T-helper 17 cell (primary cell): Measurements from ENCODE around the gene LAD1. TPM values are rescaled to one million over a fixed set of nuclear protein-coding genes. Genes with fewer than 3 reads are reported as not detected.

Source experiments
- ATAC-seq: fragments of 150-1000 bp; cut with Tn5 transposase; 2 replicates; pipeline ENCODE4 v1.10.0; 2021; ENCODE audit warnings: mild to moderate bottlenecking, moderate library complexity
- DNase-seq, 3 donors: peaks; one replicate each; pipeline versions ENCODE4 v3.0.0 to v3.0.0-alpha.2; 2020 to 2021
- H3K9me3 ChIP-seq: one replicate; pipeline ENCODE4 v1.7.0; 2013; ENCODE audit warnings: low read length, mild to moderate bottlenecking; ENCODE audit not compliant: control insufficient read depth, poor library complexity, severe bottlenecking
- H3K27ac Mint-ChIP-seq: one replicate; pipeline ENCODE4 v1.8.0; 2022; ENCODE audit warnings: mild to moderate bottlenecking, moderate library complexity, mixed read lengths
- H3K27me3 Mint-ChIP-seq: one replicate; pipeline ENCODE4 v1.8.0; 2022; ENCODE audit warnings: mixed read lengths
- H3K36me3 Mint-ChIP-seq: one replicate; pipeline ENCODE4 v1.8.0; 2022; ENCODE audit warnings: low read depth, mixed read lengths
- H3K4me1 Mint-ChIP-seq: one replicate; pipeline ENCODE4 v1.8.0; 2022; ENCODE audit warnings: mild to moderate bottlenecking, mixed read lengths
- H3K4me3 Mint-ChIP-seq: one replicate; pipeline ENCODE4 v1.8.0; 2022; ENCODE audit warnings: mild to moderate bottlenecking, moderate library complexity, mixed read lengths
- total RNA-seq, 4 donors: library from RNA in 2 of 4; stranded (reverse) in 2 of 4; gene quantifications; one replicate each; pipeline ENCODE4 v1.2.3 and lab custom pipeline; 2022 to 2026

The LAD1 gene
- total RNA-seq, 2 donors from 2014 or later = not detected

DNA sequence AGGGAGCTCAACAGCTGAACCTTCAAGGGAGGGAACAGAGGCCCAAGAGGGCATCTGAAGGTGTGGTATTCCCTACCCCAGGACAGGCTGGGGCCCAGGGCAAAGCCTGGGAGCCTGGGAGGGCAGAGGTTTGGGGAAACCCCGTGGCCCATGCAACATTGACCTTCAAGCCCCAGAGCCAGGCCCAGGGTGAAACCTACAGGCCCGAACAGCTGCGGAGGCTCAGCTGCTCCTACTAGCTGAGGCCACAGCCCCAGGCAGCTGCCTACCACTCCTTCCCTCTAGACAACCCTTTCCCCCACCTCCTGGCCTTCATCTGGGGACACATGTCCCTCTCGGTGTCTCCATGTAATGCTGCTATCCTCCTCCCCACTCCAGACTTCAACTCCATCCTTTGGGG is 3.2 kb downstream of the LAD1 start:
- ATAC-seq (no peak), DNase-seq (no peak)
- H3K27ac Mint-ChIP-seq = no peak overlapping the region
- H3K4me1 Mint-ChIP-seq = peaks cover 9% of the 10 kb centered on the region
- H3K36me3 Mint-ChIP-seq = peaks cover 9% of the 10 kb centered on the region
- peaks cover 70% of the 10 kb centered on the region for H3K27me3 Mint-ChIP-seq
- H3K4me3 Mint-ChIP-seq = no peak overlapping the region
- no peaks in the 10 kb centered on the region for H3K9me3 ChIP-seq

DNA sequence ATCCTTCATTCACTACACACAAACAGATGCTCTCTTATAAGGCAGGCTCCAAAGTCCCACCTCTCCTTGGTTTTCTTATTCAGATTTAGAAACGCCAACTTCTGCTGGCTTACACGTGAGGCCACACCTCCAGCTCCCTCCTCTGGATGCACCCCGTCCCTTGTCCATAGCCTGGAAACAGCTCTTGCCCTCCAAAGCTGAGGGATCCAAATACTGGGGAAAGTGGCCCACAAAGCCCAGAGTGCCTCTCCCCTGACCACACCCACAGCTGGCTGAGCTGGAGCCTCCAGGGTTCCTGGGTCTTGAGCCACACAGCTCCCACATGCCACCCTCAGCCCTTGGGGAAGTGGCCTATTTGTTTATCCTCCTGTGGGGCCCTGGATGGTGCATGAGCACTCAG is 4.5 kb downstream of the LAD1 start:
- H3K4me1 Mint-ChIP-seq = peaks cover 9% of the 10 kb centered on the region
- H3K27me3 Mint-ChIP-seq = peaks cover 71% of the 10 kb centered on the region
- H3K4me3 Mint-ChIP-seq = no peak overlapping the region
- ATAC-seq (no peak), DNase-seq (no peak)
- no peak overlapping the region for H3K27ac Mint-ChIP-seq
- peaks cover 7% of the 10 kb centered on the region for H3K36me3 Mint-ChIP-seq
- no peaks in the 10 kb centered on the region for H3K9me3 ChIP-seq

DNA sequence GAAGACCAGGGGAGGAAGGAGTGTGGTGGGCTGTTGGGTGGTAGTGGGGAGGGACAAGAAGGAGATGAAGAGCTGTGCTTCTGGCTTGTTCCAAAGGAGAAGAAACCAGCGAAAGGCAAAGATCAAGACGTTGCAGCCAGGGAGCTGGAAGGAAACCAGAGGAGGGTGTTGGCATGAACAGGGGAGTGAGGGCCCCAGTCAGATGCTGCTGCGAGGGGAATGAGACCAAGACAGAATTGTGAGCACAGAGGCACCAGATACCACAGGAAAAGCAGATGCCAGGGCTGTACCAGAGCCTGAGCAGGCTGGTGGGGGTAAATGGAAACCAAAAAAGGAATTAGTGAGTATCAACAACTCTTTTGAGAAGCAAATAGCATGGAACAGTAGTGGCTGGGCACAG is 6.0 kb downstream of the LAD1 start:
- ATAC-seq = no peak
- no peak for DNase-seq
- H3K27ac Mint-ChIP-seq = no peak overlapping the region
- H3K27me3 Mint-ChIP-seq = peaks cover 63% of the 10 kb centered on the region
- no peak overlapping the region for H3K4me3 Mint-ChIP-seq
- H3K36me3 Mint-ChIP-seq = peaks cover 7% of the 10 kb centered on the region
- peaks cover 9% of the 10 kb centered on the region for H3K4me1 Mint-ChIP-seq
- no peaks in the 10 kb centered on the region for H3K9me3 ChIP-seq

DNA sequence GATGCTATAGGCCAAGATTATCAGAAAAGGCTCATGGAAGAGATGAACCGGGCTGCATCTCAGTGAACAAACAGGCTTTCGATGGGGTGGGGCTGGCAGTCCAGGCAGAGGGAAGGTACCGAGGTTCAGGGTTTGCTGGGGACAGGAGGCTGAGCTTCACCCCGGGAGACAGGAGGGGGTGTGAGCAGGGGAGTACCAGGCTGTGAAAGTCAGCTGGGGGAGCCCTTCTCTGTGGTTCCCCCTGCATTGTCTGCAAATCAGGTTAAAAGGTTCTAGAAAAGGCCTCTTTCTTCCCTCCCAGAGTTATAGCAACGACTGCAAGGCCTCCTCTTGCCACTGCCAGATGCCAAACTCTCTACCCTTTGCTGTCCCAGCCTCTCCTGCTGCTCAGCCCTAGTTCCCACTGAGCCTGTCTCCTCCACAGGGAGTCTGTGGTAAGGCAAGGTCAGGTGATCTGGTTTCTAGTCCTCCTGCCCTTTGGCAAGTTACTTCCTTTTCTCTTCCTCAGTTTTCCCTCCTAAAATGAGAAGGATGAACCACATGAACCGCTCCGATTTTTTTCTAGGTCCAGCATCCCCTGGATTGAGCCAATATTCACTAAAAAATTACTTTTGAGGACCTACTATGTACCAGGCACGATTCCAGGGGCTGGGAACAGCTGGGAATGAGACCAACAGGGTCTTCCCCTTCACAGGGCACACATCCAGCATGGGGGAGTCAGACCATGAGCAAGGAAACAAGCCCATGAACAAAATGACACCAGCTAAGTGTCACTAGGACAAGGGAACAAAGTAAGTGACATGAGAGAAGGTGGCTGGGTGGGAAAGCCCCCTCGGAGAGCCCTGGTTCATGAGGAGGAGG is 7.2 kb downstream of the LAD1 start:
- peaks cover 59% of the 10 kb centered on the region for H3K27me3 Mint-ChIP-seq
- peaks cover 3% of the 10 kb centered on the region for H3K36me3 Mint-ChIP-seq
- ATAC-seq = no peak
- peaks cover 9% of the 10 kb centered on the region for H3K4me1 Mint-ChIP-seq
- no peak overlapping the region for H3K27ac Mint-ChIP-seq
- DNase-seq = no peak
- no peak overlapping the region for H3K4me3 Mint-ChIP-seq
- H3K9me3 ChIP-seq = no peaks in the 10 kb centered on the region

DNA sequence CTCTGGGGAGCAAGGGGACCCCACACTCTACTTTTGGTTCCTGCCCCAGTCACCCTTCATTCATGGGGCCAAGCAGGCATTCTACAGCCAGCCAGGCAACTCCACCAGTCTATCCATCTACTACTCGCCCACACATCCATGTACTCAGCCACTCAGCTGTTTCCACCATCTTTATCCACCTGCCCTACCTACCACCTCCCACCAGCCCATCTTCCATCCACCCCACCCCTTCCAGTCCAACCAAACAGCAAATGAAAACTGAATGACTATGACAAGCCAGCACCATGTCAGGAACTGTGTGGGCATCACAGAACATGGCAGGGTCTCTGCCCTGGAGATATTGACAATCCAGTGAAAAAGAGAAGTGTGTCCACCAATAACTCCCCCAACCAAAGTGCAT is 7.9 kb downstream of the LAD1 start:
- H3K9me3 ChIP-seq = no peaks in the 10 kb centered on the region
- Mint-ChIP-seq H3K36me3 (peaks cover 3% of the 10 kb centered on the region), H3K27me3 (peaks cover 55% of the 10 kb centered on the region), H3K4me3 (no peak overlapping the region), H3K27ac (no peak overlapping the region), H3K4me1 (peaks cover 9% of the 10 kb centered on the region)
- DNase-seq (no peak), ATAC-seq (no peak)

DNA sequence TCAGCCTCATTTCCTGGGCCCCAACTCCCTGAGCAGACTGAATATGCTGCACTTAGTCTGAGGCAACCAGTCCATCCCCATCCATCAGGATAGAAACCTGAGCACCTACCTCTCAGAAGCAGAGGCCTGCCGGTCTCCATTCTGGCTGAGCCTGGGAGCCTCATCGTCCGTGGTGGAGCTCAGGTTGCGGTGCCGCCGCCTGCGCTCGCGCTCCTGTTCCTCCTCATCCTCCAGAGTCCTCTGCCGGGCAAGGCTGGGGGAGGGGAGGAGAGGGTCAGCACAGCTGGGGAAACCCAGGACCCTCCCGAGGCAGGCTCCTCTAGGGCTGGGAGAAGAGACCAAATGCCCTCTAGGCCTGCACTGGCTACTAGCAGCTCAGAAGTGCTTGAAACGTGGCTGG is 10.1 kb downstream of the LAD1 start:
- no peak for ATAC-seq
- no peak overlapping the region for H3K27ac Mint-ChIP-seq
- H3K36me3 Mint-ChIP-seq = peaks cover 3% of the 10 kb centered on the region
- H3K4me1 Mint-ChIP-seq = peaks cover 12% of the 10 kb centered on the region
- H3K27me3 Mint-ChIP-seq = peaks cover 55% of the 10 kb centered on the region
- DNase-seq = no peak
- no peaks in the 10 kb centered on the region for H3K9me3 ChIP-seq
- H3K4me3 Mint-ChIP-seq = no peak overlapping the region

DNA sequence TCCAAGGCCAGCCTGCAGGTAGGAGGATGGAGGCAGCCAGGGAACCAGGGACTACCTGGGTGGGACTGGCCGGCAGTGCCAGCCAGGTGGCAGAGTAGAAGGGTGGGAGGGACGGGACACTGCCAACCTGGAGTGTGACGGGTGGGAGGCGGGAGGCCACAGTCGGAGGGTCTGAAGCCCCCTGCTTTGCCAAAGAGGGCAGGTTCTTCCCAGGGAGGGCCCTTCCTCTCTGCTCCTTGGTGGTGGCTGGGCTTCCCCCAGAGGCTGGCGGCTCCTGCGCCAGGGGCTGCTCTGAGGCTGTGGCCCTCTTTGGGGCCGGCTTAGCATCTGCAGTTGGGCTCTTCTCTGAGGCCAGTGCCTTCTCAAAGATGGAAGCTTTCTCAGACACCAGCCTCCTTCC is 12.9 kb downstream of the LAD1 start:
- no peak for ATAC-seq
- Mint-ChIP-seq H3K27me3 (peaks cover 57% of the 10 kb centered on the region), H3K27ac (no peak overlapping the region)

DNA sequence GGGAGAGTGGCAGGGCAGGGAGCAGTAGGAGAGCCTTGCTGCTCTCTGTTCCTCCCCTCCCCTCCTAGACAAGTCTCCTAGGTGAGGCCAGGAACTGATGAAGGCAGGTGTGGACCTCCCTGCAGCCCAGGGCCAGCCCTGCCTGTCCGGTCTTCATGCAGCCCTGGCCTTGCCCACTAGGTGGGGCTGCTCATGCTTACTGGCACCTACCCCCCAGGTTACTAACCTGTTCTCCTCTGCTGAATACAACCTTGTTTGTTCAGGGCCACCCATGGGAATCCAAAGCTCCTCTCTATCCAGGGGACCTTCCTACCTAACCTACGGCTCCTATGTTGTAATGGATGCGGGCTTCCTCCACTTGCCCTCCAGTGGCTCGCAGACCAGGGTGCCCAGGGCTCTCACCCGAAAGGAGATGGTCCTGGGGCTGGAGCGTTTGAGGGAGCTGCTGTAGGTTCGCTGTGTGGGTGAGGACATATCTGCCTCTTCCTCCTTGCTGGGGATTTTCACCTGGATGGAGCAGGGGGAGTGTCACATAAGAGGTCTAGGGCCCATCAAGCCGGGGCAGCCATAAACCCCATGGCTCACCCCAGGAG is 13.7 kb downstream of the LAD1 start:
- Mint-ChIP-seq H3K27me3 (peaks cover 57% of the 10 kb centered on the region), H3K4me1 (peaks cover 2% of the 10 kb centered on the region), H3K4me3 (no peak overlapping the region), H3K36me3 (peaks cover 2% of the 10 kb centered on the region), H3K27ac (no peak overlapping the region)
- H3K9me3 ChIP-seq = no peaks in the 10 kb centered on the region
- DNase-seq = no peak
- ATAC-seq = peak; percentile 57

More for the DNA sequence above, 12.9 kb downstream of the LAD1 start:
- H3K4me3 Mint-ChIP-seq = no peak overlapping the region
- DNase-seq = no peak
- H3K36me3 Mint-ChIP-seq = peaks cover 2% of the 10 kb centered on the region
- H3K9me3 ChIP-seq = no peaks in the 10 kb centered on the region
- H3K4me1 Mint-ChIP-seq = peaks cover 2% of the 10 kb centered on the region

DNA sequence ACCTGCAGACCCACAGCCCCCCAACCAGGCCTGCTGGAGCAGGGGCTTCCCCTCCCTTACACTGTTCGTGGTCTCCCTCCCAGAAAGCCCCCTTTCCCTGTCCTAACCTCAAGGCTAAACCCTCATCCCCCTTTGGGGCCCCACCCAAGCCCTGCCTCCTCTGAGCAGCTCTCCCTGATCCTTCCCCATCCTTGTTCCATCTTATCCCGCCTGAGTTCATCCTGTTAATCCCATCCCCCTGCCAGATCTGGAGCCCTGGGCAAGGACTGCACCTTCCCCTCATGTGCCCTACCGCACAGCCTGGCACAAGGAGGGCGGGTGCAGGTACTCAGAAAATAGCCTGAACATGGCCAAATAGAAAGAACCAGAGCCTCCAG is 14.7 kb downstream of the LAD1 start:
- Mint-ChIP-seq H3K27me3 (peaks cover 58% of the 10 kb centered on the region), H3K36me3 (peaks cover 2% of the 10 kb centered on the region), H3K27ac (no peak overlapping the region), H3K4me3 (no peak overlapping the region), H3K4me1 (peaks cover 2% of the 10 kb centered on the region)
- H3K9me3 ChIP-seq = no peaks in the 10 kb centered on the region
- no peak for DNase-seq
- ATAC-seq = no peak

DNA sequence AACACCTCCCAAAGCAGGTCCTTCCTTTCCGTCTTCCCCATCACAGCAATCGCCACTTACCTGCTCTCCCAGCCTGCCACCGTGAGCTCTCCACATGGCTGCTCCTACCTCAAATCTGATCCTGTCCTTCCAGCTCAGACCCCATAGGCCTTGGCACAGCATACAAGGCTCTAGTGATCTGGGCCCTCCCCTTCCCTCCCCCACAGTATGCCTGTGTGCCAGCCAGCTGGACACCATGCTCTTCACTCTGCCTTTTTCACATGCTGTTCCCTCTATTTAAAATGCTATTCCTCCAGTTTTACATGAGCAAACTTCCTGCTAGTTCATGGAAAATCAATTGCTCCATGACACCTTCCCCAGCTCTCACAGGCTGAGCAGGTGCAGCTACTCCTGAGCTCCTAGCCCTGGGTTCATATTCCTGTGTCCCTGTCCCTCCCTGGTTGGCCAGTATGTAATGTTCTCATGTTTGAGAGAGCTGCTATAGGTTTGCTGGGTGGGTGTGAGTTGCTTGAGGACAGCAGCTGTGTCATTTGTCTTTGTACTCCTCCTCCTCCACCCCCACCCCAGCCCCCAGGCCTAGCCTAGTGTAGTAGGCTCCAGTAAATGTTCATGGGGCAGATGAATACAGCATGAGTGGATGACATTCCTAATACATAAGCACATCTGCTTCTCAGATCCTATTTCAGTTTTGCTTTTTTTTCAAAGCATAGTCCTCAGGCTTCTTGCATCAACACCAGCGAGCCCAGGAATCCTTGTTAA is 15.3 kb downstream of the LAD1 start:
- peaks cover 2% of the 10 kb centered on the region for H3K36me3 Mint-ChIP-seq
- no peak overlapping the region for H3K27ac Mint-ChIP-seq
- H3K4me1 Mint-ChIP-seq = peaks cover 2% of the 10 kb centered on the region
- ATAC-seq (no peak), DNase-seq (no peak)
- peaks cover 63% of the 10 kb centered on the region for H3K27me3 Mint-ChIP-seq
- H3K4me3 Mint-ChIP-seq = no peak overlapping the region
- no peaks in the 10 kb centered on the region for H3K9me3 ChIP-seq

DNA sequence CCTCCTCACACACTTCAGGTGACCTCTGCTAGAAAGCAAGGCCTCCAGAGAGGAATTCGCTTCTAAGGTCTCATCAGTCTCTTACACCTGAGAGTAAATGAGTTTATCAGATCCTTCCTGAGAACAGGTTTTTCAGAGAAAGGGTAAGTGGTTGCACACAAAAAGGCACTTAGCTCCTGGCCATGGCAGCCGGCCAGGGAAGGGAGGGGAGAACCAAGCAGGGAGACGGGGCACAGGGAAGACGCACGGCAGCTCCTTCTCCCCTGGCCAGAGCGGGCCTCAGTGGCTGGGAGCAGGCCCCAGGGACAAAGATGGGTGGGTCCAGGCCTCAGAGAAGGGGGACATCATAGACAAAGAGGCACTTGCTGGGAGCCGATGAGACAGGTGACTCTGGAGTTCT is 18.0 kb downstream of the LAD1 start:
- ATAC-seq = no peak
- H3K27ac Mint-ChIP-seq = no peak overlapping the region
- H3K4me3 Mint-ChIP-seq = no peak overlapping the region
- H3K36me3 Mint-ChIP-seq = peaks cover 2% of the 10 kb centered on the region
- peaks cover 54% of the 10 kb centered on the region for H3K27me3 Mint-ChIP-seq
- no peaks in the 10 kb centered on the region for H3K9me3 ChIP-seq
- peaks cover 2% of the 10 kb centered on the region for H3K4me1 Mint-ChIP-seq
- DNase-seq = no peak

DNA sequence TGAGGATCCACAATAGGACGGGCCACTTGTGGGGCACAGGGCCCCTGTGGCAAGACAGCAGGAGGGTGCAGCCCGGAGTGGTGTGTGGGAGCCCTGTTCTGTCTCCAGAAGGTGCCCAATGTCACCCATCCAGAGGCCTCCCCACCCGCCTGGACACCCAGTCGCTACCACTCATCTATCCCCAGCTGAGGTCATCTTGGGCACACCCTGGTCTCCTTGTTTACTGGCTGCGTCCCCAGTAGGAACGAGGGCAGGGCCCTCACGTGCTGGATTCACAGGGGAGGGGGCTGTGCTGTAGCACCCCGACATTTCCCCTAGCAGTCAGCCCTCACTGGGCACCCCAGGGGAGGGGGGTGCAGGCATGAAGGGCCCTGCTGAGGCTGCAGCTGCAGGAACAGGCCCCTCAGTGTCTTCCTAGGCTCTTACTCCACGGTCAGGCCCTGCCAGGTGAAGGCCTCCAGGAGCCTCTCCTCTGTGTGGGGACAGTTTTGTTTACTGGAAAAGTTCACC is 19.3 kb downstream of the LAD1 start:
- Mint-ChIP-seq H3K36me3 (peaks cover 2% of the 10 kb centered on the region), H3K4me3 (no peak overlapping the region), H3K27me3 (peaks cover 48% of the 10 kb centered on the region), H3K27ac (no peak overlapping the region), H3K4me1 (peaks cover 2% of the 10 kb centered on the region)
- H3K9me3 ChIP-seq = no peaks in the 10 kb centered on the region
- ATAC-seq (no peak), DNase-seq (no peak)

DNA sequence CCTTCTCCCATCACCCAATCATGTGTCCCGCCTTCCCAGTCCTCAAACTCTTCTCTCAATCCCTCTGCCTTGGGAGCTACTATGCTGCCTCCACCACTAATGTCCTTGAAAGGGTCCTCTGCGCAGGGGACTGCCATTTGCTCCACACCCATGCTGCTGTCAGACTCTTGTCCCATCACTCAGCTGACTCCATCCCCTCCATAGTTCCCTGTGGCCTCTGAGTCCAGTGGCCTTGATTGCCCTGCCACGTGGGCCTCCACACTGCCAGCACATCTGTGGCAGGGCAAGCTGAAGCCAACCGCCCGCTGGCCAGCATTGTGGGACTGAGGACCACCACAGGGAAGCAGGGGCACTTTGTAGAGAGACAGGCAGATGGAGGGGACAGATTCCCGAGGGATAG is 20.3 kb downstream of the LAD1 start:
- peaks cover 48% of the 10 kb centered on the region for H3K27me3 Mint-ChIP-seq
- peaks cover 2% of the 10 kb centered on the region for H3K4me1 Mint-ChIP-seq
- peaks cover 2% of the 10 kb centered on the region for H3K36me3 Mint-ChIP-seq
- no peak overlapping the region for H3K4me3 Mint-ChIP-seq
- no peaks in the 10 kb centered on the region for H3K9me3 ChIP-seq
- no peak overlapping the region for H3K27ac Mint-ChIP-seq
- ATAC-seq (no peak), DNase-seq (no peak)
